Stimulated activated CD4-positive, alpha-beta T cell treated with anti-CD3 and anti-CD28 coated beads, Interleukin-2, amount 100 ng/mL, for 24 hours (primary cell): ENCODE measurements around the gene CCT6B.
"Not testable (repeated sequence)": the region's sequence is repeated elsewhere in the genome, so short reads cannot be mapped to it uniquely, and the experiment has no call there.

Experiments used
- DNase-seq, 2 donors: peaks; one replicate each; pipeline ENCODE4 v3.0.0-alpha.2; 2020

The CCT6B gene, protein sequence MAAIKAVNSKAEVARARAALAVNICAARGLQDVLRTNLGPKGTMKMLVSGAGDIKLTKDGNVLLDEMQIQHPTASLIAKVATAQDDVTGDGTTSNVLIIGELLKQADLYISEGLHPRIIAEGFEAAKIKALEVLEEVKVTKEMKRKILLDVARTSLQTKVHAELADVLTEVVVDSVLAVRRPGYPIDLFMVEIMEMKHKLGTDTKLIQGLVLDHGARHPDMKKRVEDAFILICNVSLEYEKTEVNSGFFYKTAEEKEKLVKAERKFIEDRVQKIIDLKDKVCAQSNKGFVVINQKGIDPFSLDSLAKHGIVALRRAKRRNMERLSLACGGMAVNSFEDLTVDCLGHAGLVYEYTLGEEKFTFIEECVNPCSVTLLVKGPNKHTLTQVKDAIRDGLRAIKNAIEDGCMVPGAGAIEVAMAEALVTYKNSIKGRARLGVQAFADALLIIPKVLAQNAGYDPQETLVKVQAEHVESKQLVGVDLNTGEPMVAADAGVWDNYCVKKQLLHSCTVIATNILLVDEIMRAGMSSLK

DNA sequence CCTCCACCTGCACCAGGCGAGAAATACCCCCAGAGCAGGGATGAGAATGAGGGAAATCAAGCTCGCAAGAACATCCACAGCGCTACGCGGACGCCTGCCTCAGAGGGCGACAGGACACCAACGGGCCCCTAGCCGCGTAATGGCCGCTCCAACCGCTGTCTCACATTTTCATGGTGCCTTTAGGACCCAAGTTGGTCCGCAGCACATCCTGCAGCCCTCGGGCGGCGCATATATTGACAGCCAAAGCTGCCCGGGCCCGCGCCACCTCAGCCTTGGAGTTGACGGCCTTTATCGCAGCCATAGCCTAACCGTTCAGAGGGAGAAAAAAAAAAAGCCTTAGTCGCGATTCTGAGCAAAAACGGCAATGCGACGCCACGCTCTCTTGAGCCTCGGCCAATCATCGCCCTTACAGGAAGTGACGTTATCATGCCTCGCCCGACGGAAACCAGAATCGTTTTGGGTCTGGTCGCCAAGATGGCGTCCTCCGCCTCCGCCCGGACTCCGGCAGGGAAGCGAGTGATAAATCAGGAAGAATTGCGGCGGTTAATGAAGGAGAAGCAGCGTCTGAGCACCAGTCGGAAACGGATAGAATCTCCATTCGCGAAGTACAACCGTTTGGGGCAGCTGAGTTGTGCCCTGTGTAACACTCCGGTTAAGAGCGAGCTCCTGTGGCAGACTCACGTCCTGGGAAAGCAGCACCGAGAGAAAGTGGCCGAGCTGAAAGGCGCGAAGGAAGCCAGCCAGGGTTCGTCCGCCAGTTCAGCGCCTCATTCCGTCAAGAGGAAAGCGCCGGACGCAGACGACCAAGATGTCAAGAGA, at the start of gene CCT6B, which contains the start of gene ZNF830:
Gene CCT6B, minus strand, starts transcription at position 368 of the 819 bp plus-strand sequence. Its CDS starts 67 bp downstream, at position 301.
Gene ZNF830, plus strand, starts transcription at position 448 of the 819 bp plus-strand sequence. Its CDS starts 27 bp downstream, at position 475.
- DNase-seq = peak; percentile 87 to 91

DNA sequence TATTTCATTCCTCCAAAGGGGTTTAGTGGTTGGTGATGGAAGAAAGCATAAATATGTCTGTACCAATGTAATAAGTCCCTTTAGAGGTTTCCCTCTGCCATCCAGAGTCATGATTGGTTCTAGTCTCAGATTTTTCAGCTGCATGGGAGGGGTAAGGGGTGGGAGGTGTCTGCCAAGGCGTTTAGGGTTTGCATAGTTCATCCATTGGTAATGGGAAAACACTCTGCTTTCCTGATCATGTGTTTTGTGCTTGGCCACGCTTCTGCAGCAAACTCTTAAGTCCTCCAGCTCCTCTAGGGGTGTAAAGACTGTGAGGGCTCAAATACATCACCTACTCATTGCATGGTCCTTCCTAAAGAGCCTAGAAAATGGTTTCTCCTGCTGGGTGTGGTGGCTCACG, 48.8 kb upstream of the CCT6B start:
- no peak for DNase-seq

DNA sequence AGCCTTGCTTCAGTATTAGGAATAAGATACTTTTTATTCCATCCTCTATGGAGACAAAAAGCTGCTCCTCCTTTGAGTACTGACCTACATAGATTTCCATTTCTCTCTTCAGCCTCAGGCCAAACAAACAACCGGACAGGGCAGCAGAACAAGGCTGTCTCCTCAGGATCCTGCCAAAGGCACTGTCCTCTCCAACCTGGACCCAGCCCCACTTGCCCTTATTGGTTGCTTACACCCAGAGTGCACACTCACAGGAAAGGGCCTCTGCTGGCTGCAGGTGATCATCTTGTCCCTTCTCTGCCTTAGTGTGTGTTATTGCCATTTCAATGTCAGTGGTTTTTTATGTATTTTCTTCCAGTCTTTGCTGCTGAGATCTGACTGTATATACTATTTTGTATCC, 45.7 kb upstream of the CCT6B start:
- DNase-seq = no peak

GRCh38 chr17:35006345-35006744, 45.1 kb upstream of the CCT6B start:
- DNase-seq = no peak

DNA sequence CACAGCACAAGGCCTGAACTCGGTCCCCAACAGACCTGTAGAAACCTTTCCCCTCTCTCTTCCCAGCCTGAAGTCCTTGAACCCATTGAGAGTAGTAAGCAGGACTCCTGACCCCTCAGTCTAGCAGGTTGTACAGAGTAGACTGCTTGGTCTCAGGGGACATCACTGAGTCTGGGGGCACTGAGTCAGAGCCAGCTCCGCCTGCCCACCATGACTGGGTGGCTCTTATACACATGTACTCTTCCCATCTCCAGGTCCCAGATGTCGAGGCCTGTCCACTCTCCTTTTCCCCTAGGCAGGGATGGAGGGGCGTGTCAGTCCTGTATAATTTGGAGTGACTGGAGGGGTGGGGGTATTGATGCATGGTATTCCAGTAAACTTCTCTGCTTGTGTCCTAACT, 42.5 kb upstream of the CCT6B start:
- no peak for DNase-seq

- no peak for DNase-seq
Measured at GRCh38 chr17:35002876-35003551, 41.8 kb upstream of the CCT6B start.

DNA sequence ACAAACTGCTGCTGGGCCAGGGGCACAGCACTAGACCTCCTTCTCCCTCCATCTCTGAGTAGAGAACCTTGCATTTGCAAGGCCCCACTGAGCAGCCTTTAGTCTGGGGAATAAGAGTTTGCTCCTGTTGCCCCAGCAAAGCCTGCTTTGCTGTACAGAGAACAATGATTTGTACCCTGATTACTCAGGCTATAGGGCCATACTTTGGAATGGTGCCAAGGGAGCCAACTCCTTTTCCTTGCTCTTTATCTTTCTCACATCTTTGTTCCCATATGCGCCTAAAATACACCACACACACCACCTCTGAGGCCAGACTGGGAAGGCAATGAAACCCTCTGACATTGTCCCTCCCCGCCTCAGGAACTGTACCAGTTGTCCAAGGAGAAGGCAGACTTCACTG, 40.3 kb upstream of the CCT6B start:
- DNase-seq = no peak

GRCh38 chr17:35000965-35001364, 39.7 kb upstream of the CCT6B start:
- not testable (repeated sequence) for DNase-seq

DNA sequence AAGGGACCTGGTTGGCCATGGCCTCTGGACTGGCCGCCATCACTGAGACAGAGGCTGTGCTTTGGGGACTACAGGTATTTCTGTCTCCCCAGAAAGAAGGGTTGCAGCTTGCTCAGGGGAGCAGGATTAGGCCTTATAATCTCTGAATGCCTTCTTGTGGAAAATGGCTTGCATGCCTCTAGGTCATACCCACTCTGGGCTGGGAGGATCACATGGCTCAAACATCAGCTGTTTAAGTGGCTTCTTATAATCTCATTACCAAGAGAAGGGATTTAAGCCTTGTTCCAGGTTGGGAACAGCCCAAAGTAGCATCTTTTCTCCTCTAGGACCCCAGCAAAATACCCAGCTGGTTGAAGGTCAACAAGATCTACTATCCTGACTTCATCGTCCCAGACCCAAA, 38.2 kb upstream of the CCT6B start:
- DNase-seq = no peak

- peak; percentile 79 to 80 for DNase-seq
Measured at GRCh38 chr17:34998205-34998604, 36.9 kb upstream of the CCT6B start.

DNA sequence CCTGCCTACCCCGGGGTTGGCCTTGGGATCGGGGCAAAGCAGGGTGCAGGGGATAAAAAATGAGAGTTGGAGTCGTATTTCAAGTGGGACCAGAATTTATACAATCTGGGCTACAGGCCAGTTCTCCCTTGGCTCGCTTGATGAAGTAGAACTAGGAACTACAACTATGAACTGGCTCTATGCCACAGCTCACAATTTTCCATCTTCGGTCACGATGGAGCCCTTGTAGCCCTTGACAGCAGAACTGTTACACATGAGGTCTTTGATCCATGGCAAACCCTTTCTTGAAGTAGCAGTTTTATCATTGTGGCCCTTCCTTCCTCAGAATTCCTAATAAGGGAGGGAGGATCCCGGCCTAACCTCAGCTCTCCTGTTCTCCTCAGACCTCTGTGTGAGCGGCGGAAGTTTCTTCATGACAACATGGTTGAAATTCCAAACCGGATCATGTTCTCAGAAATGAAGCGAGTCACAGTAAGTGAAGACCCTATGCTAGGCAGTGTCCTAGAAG, 36.1 kb upstream of the CCT6B start:
- no peak for DNase-seq

GRCh38 chr17:34996422-34997285, 35.4 kb upstream of the CCT6B start:
- no peak for DNase-seq

GRCh38 chr17:34993031-34993430, 31.8 kb upstream of the CCT6B start:
- DNase-seq = no peak

- no peak for DNase-seq
Measured at GRCh38 chr17:34991606-34992005, 30.3 kb upstream of the CCT6B start.

DNA sequence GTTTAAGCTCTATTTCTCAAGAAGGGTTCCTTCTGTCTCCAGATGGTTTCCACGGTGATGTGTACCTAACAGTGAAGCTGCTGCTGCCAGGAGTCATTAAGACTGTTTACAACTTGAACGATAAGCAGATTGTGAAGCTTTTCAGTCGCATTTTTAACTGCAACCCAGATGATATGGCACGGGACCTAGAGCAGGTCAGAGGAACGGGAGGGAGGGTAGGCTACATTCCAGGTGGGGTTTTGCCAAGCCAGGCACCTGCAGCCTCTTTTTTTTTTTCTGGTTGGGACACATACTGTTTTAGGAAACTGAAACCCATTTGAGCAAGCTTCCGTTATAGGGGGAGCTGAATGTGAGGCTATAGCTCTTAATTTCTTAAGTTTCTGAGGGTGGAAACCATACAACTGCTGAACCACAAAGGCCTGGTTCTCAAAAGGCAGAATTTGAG, 29.7 kb upstream of the CCT6B start:
- no peak for DNase-seq

DNA sequence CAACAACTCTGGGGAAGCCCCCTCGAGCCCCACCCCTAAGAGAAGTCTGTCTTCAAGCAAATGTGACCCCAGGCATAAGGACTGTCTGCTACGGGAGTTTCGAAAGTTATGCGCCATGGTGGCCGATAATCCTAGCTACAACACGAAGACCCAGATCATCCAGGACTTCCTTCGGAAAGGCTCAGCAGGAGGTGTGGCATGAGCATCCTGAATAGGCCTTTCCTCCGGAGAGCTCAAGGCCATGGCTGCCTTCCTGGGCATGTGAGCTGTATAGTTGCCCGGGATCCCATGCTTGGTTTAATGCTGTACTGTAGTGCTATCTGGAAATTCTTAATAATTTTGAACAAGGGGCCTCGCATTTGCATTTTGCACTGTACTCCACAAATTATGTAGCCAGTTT, 28.2 kb upstream of the CCT6B start:
- no peak for DNase-seq

DNA sequence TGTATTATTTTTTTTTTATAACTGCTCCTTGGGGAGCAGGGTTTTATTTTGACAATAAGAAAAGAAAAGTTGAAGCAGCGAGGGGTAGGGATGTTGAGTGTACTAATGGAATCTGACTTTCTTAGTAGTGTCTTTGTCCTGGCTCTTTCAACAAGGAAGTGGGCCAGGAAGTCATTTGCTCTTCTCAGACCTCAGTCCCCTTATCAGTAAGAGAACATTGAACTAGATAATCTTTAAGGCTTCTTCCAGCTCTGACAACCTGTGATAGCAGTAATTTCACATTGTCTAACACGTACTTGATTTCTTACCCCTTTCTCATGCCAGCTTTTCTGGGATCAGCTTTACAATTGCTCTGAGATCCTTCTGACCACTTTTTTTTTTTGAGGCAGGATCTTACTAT, 27.4 kb upstream of the CCT6B start:
- DNase-seq = no peak

- no peak for DNase-seq
Measured at GRCh38 chr17:34987232-34987631, 26.0 kb upstream of the CCT6B start.

DNA sequence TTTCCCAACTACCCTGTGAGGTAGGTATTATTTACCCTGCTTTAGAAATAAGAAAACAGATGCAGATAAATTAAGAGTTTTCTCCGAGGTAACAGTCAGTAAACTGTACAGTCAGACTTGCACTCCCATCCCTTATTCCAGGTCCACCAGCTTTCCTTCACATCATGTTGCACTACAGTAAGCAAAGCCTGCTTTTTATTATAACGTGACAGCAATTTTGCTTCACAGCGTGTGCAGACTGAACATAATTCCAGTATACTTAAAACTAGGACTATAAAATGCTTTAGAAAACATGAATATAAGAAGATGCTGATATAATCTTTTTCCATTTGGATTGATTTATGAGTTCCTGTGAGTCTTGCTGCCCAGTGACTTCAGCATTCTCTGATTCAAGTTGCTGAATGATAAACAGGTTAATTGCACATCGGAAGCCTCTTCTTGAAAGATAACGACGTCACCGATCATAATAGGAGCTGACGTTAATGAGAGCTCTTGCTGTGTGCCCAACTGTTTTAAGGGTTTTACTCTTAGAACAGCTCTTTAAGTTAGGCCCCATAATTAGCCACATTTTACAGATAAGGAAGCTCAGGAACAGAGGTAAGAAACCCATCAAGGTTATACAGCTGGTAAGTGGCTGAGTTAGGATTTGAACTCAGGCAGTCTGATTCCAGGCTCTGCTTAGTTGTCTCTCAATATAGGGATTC, 20.4 kb upstream of the CCT6B start:
- DNase-seq = no peak

- peak; percentile 74 to 78 for DNase-seq
Measured at GRCh38 chr17:34980681-34981537, 19.6 kb upstream of the CCT6B start.
